IMR-90 (cell line): ENCODE data around the gene PI3. TPM values are rescaled to one million over a fixed set of nuclear protein-coding genes. Genes with fewer than 3 reads are reported as not detected.

Experiments used
- ATAC-seq: fragments of 200-7000 bp; cut with Tn5 transposase; 2 replicates; pipeline ENCODE4 v1.9.1; 2020; ENCODE audit warnings: low read depth, mild to moderate bottlenecking, moderate library complexity
- BruUV-seq: library from RNA; stranded (reverse); fragments of 400-500 nt; replicated peaks from 2 replicates; lab custom pipeline; 2021; lab: Mats Ljungman, UMichigan
- CTCF ChIA-PET: fragments of 300-600 bp; formaldehyde crosslinking; extraction: SDS; loops from one replicate; lab custom pipeline; 2021; ENCODE audit warnings: antibody characterized with exemption; lab: Yijun Ruan, JAX
- POLR2A ChIA-PET: fragments of 300-600 bp; sonication (Branson Sonifier 250); formaldehyde crosslinking; loops from one replicate; lab custom pipeline; 2022; ENCODE audit warnings: antibody characterized with exemption; ENCODE audit not compliant: unreplicated experiment; lab: Charles Lee
- DNase-seq: peaks from one replicate; pipeline ENCODE4 v3.0.0; 2013
- H2AFZ ChIP-seq: replicated peaks from 2 replicates; pipeline ENCODE3; 2013; ENCODE audit warnings: low read length, mild to moderate bottlenecking; ENCODE audit not compliant: poor library complexity
- H2AK5ac ChIP-seq: 2 replicates; pipeline ENCODE4 v1.6.1; 2013; ENCODE audit warnings: low read depth, low read length, inconsistent platforms
- H2AK9ac ChIP-seq: replicated peaks from 2 replicates; pipeline ENCODE3; 2013; ENCODE audit warnings: mild to moderate bottlenecking, low read depth, low read length, moderate library complexity; ENCODE audit not compliant: poor library complexity
- H2BK120ac ChIP-seq: 2 replicates; pipeline ENCODE4 v1.6.1; 2013; ENCODE audit warnings: low read depth, low read length, inconsistent platforms
- H2BK15ac ChIP-seq: 3 replicates; pipeline ENCODE4 v1.6.1; 2013; ENCODE audit warnings: low read depth, low read length, inconsistent platforms
- H2BK20ac ChIP-seq: 2 replicates; pipeline ENCODE4 v1.6.1; 2013; ENCODE audit warnings: low read depth, mild to moderate bottlenecking, inconsistent platforms, low read length, moderate library complexity
- H2BK5ac ChIP-seq: 2 replicates; pipeline ENCODE4 v1.6.1; 2013; ENCODE audit warnings: mild to moderate bottlenecking, low read depth, low read length, inconsistent platforms; ENCODE audit not compliant: poor library complexity, severe bottlenecking
- H3K14ac ChIP-seq: replicated peaks from 2 replicates; pipeline ENCODE4 v1.6.1; 2013; ENCODE audit warnings: low read depth, low read length, inconsistent platforms
- H3K18ac ChIP-seq: 2 replicates; pipeline ENCODE4 v1.6.1; 2013; ENCODE audit warnings: low read depth, low read length, control low read depth
- H3K23ac ChIP-seq: 2 replicates; pipeline ENCODE4 v1.6.1; 2013; ENCODE audit warnings: low read depth, low read length, inconsistent platforms
- H3K27ac ChIP-seq: 2 replicates; pipeline ENCODE4 v1.5.1; 2013; ENCODE audit warnings: mild to moderate bottlenecking, control low read depth, low read length; ENCODE audit not compliant: insufficient read depth
- H3K27me3 ChIP-seq: 2 replicates; pipeline ENCODE4 v1.6.1; 2013; ENCODE audit warnings: low read length; ENCODE audit not compliant: control insufficient read depth, insufficient read depth
- H3K36me3 ChIP-seq: 2 replicates; pipeline ENCODE4 v1.6.1; 2013; ENCODE audit warnings: low read length, mixed read lengths; ENCODE audit not compliant: control insufficient read depth, insufficient read depth
- H3K4ac ChIP-seq: 2 replicates; pipeline ENCODE4 v1.6.1; 2013; ENCODE audit warnings: low read depth, low read length, inconsistent platforms
- H3K4me1 ChIP-seq: 2 replicates; pipeline ENCODE4 v1.6.1; 2013; ENCODE audit warnings: low read length, mixed read lengths; ENCODE audit not compliant: control insufficient read depth, insufficient read depth
- H3K4me2 ChIP-seq: 2 replicates; pipeline ENCODE4 v1.6.1; 2013; ENCODE audit warnings: low read depth, mild to moderate bottlenecking, control low read depth, low read length, moderate library complexity
- H3K4me3 ChIP-seq: 2 replicates; pipeline ENCODE4 v1.5.1; 2013; ENCODE audit warnings: low read depth, mild to moderate bottlenecking, control low read depth, low read length, moderate library complexity; ENCODE audit not compliant: insufficient read depth
- H3K56ac ChIP-seq: 2 replicates; pipeline ENCODE4 v1.6.1; 2013; ENCODE audit warnings: low read length, inconsistent platforms; ENCODE audit not compliant: insufficient read depth; ENCODE audit errors: extremely low read depth
- H3K79me1 ChIP-seq, 2 experiments: 2 replicates each; pipeline ENCODE4 v1.6.1; 2013; ENCODE audit warnings: low read length in 2 of 2, inconsistent platforms in 1 of 2, low read depth in 1 of 2
- H3K9ac ChIP-seq: 2 replicates; pipeline ENCODE4 v1.6.1; 2013; ENCODE audit warnings: low read depth, low read length, control low read depth
- H3K9me1 ChIP-seq: 2 replicates; pipeline ENCODE4 v1.6.1; 2013; ENCODE audit warnings: low read length, inconsistent platforms; ENCODE audit not compliant: insufficient read depth
- H3K9me3 ChIP-seq: 2 replicates; pipeline ENCODE4 v1.6.1; 2013; ENCODE audit warnings: low read length; ENCODE audit not compliant: control insufficient read depth, insufficient read depth
- H4K20me1 ChIP-seq: 2 replicates; pipeline ENCODE4 v1.6.1; 2013; ENCODE audit warnings: low read length, inconsistent platforms; ENCODE audit not compliant: insufficient read depth
- H4K5ac ChIP-seq: 2 replicates; pipeline ENCODE4 v1.6.1; 2013; ENCODE audit warnings: mild to moderate bottlenecking, low read depth, low read length, control low read depth
- H4K8ac ChIP-seq, 2 experiments: 2 replicates each; pipeline ENCODE4 v1.6.1; 2013; ENCODE audit warnings: low read depth in 2 of 2, low read length in 2 of 2, control low read depth in 1 of 2, inconsistent platforms in 1 of 2
- H4K91ac ChIP-seq: 2 replicates; pipeline ENCODE4 v1.6.1; 2013; ENCODE audit warnings: low read depth, low read length, inconsistent platforms; ENCODE audit not compliant: insufficient read depth
- BHLHE40 ChIP-seq: fragments of 150-350 bp; IDR thresholded peaks from 2 replicates; pipeline ENCODE4 v1.6.1; 2016; ENCODE audit warnings: mild to moderate bottlenecking, low read depth, low read length
- CEBPB ChIP-seq: IDR thresholded peaks from 2 replicates; pipeline ENCODE4 v1.6.1; 2012; ENCODE audit warnings: low read depth, low read length, improper control_type of control experiment
- CHD1 ChIP-seq: IDR thresholded peaks from 2 replicates; pipeline ENCODE4 v1.6.1; 2012; ENCODE audit warnings: low read depth, low read length, improper control_type of control experiment
- CTCF ChIP-seq: conservative IDR thresholded peaks from 2 replicates; pipeline ENCODE4 v1.5.1; 2012; ENCODE audit warnings: mild to moderate bottlenecking, low read depth, low read length, improper control_type of control experiment
- FOS ChIP-seq: fragments of 150-350 bp; IDR thresholded peaks from 2 replicates; pipeline ENCODE4 v1.6.1; 2016; ENCODE audit warnings: low read depth, low read length
- MAFK ChIP-seq: IDR thresholded peaks from 2 replicates; pipeline ENCODE4 v1.6.1; 2012; ENCODE audit warnings: low read depth, low read length, improper control_type of control experiment
- MAZ ChIP-seq: IDR thresholded peaks from 2 replicates; pipeline ENCODE4 v1.6.1; 2012; ENCODE audit warnings: low read depth, mild to moderate bottlenecking, low read length, improper control_type of control experiment, moderate library complexity, borderline replicate concordance
- MXI1 ChIP-seq: IDR thresholded peaks from 2 replicates; pipeline ENCODE4 v1.6.1; 2012; ENCODE audit warnings: low read depth, mild to moderate bottlenecking, low read length, moderate library complexity, borderline replicate concordance
- NFE2L2 ChIP-seq: fragments of 150-350 bp; IDR thresholded peaks from 2 replicates; pipeline ENCODE4 v1.6.1; 2016; ENCODE audit warnings: low read depth, mild to moderate bottlenecking, low read length
- POLR2A ChIP-seq: IDR thresholded peaks from 2 replicates; pipeline ENCODE4 v1.6.1; 2012; ENCODE audit warnings: mild to moderate bottlenecking, low read depth, low read length
- RAD21 ChIP-seq: IDR thresholded peaks from 2 replicates; pipeline ENCODE4 v1.6.1; 2012; ENCODE audit warnings: low read length, improper control_type of control experiment
- RCOR1 ChIP-seq: IDR thresholded peaks from 2 replicates; pipeline ENCODE4 v1.6.1; 2012; ENCODE audit warnings: mild to moderate bottlenecking, low read length, improper control_type of control experiment; ENCODE audit not compliant: insufficient replicate concordance
- RFX5 ChIP-seq: IDR thresholded peaks from 2 replicates; pipeline ENCODE4 v1.8.0; 2012; ENCODE audit warnings: low read depth, mild to moderate bottlenecking, low read length, moderate library complexity
- SMC3 ChIP-seq: fragments of 150-350 bp; IDR thresholded peaks from 2 replicates; pipeline ENCODE4 v1.6.1; 2016; ENCODE audit warnings: low read depth, mild to moderate bottlenecking, antibody characterized with exemption, low read length, moderate library complexity
- WGBS, 2 experiments: methylation state at CpG; one replicate each; pipeline versions ENCODE4 v1.1.5 to v1.1.7; 2013; ENCODE audit warnings: missing lambda C conversion rate in 2 of 2; ENCODE audit not compliant: insufficient read length in 1 of 2; ENCODE audit errors: extremely low coverage in 2 of 2; 5-methylcytosine and 5-hydroxymethylcytosine counted together
- dilution Hi-C: fragments of 300-500 bp; cut with HindIII; formaldehyde crosslinking; loops from one replicate; pipeline ENCODE4 v1.14.3; 2018; ENCODE audit warnings: low sequenced_read_pairs; ENCODE audit not compliant: unreplicated experiment
- in situ Hi-C: fragments of 300-500 bp; cut with MboI; formaldehyde crosslinking; loops from 3 replicates; pipeline ENCODE4 v1.14.3; 2019; ENCODE audit warnings: low sequenced_read_pairs, inconsistent platforms, mixed read lengths
- intact Hi-C: fragments of 100-400 bp; cut with micrococcal nuclease; formaldehyde crosslinking; loops from 2 replicates; pipeline ENCODE4 v1.10.0; 2022
- polyA plus RNA-seq, 3 experiments: library from polyadenylated mRNA; depleted of rRNA; stranded (reverse); fragments of >200 nt; gene quantifications; 2 replicates each; pipeline ENCODE4 v1.2.3, GENCODE V29; 2012; ENCODE audit warnings: low replicate concordance in 1 of 3
- total RNA-seq: library from RNA; depleted of rRNA; stranded (reverse); fragments of >200 nt; gene quantifications from 2 replicates; pipeline ENCODE4 v1.2.3, GENCODE V29; 2012
- TF ChIP-seq, protein P1 (sequence below): fragments of 150-350 bp; IDR thresholded peaks from 2 replicates; pipeline ENCODE4 v1.6.1; 2016; ENCODE audit warnings: low read depth, mild to moderate bottlenecking, low read length, moderate library complexity, borderline replicate concordance
- TF ChIP-seq, protein P2 (sequence below): fragments of 150-350 bp; IDR thresholded peaks from 2 replicates; pipeline ENCODE4 v1.6.1; 2017; ENCODE audit warnings: mild to moderate bottlenecking, antibody characterized with exemption, low read length, low read depth

Gene PI3
- total and polyA plus RNA-seq, 2 of the 4 experiments (the other 2 are of a cell fraction), result not detected

DNA sequence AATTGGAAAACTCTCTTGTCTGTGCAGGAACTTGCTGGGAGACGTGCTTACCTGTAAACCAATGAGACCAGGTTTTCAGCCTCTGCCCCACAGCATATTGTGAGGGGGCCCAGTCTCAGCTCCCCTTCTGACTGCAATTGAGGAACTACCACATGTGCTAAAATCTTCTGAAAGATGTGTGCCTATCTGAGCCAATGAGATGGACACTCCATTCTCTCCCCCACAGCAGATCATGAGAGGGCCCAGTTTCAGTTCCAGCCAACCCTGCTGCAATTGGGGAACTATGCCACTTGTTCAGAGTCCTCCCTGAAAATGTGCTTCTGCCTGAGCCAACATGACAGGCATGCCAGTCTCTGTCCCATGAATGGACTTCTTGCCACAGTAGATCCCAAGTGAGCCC lies 20.9 kb upstream of the PI3 start:
- DNase-seq, result no peak

More for the DNA sequence above, 20.9 kb upstream of the PI3 start:
- WGBS, 2 experiments, result no CpG with 5 or more reads among the region's 1 CpG
- H3K79me1 ChIP-seq, result no peaks in the 10 kb centered on the region
- no peak overlapping the region for H2AFZ ChIP-seq
- H3K9ac ChIP-seq, result no peak overlapping the region
- intact Hi-C loops (no loop called here), dilution Hi-C loops (no loop called here), in situ Hi-C loops (no loop called here)
- no peak overlapping the region for H3K4me2 ChIP-seq
- BruUV-seq, result no TSS peak
- H3K27me3 ChIP-seq, result peaks cover 7% of the 10 kb centered on the region
- H2BK15ac ChIP-seq, result no peak overlapping the region
- H3K56ac ChIP-seq, result no peak overlapping the region
- no peak overlapping the region for H2AK9ac ChIP-seq
- no peak overlapping the region for H3K4ac ChIP-seq
- no peaks in the 10 kb centered on the region for H3K9me1 ChIP-seq
- no peaks in the 10 kb centered on the region for H3K36me3 ChIP-seq
- H4K91ac ChIP-seq, result no peak overlapping the region
- no peak overlapping the region for H3K14ac ChIP-seq
- no peak overlapping the region for H2AK5ac ChIP-seq
- no peak overlapping the region for H3K23ac ChIP-seq
- H4K20me1 ChIP-seq, result no peaks in the 10 kb centered on the region
- H2BK5ac ChIP-seq, result no peak overlapping the region
- H3K9me3 ChIP-seq, result no peaks in the 10 kb centered on the region
- CTCF ChIA-PET, result no interaction called here
- H4K8ac ChIP-seq, result no peak overlapping the region
- H3K4me1 ChIP-seq, result peaks cover 2% of the 10 kb centered on the region; the same call in 1 of the 2 replicates
- H2BK20ac ChIP-seq, result no peak overlapping the region
- TF ChIP-seq MAZ (no peak), CTCF (no peak), NFE2L2 (no peak), RFX5 (no peak), CEBPB (no peak), RCOR1 (no peak), POLR2A (no peak), SMC3 (no peak), CHD1 (no peak), RAD21 (no peak), MXI1 (no peak), BHLHE40 (no peak), FOS (no peak), MAFK (no peak)
- TF ChIP-seq, protein P1, sequence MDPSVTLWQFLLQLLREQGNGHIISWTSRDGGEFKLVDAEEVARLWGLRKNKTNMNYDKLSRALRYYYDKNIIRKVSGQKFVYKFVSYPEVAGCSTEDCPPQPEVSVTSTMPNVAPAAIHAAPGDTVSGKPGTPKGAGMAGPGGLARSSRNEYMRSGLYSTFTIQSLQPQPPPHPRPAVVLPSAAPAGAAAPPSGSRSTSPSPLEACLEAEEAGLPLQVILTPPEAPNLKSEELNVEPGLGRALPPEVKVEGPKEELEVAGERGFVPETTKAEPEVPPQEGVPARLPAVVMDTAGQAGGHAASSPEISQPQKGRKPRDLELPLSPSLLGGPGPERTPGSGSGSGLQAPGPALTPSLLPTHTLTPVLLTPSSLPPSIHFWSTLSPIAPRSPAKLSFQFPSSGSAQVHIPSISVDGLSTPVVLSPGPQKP, result no peak
- TF ChIP-seq, protein P2, sequence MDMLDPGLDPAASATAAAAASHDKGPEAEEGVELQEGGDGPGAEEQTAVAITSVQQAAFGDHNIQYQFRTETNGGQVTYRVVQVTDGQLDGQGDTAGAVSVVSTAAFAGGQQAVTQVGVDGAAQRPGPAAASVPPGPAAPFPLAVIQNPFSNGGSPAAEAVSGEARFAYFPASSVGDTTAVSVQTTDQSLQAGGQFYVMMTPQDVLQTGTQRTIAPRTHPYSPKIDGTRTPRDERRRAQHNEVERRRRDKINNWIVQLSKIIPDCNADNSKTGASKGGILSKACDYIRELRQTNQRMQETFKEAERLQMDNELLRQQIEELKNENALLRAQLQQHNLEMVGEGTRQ, result no peak
- H3K27ac ChIP-seq, result no peak overlapping the region
- no peak overlapping the region for H3K18ac ChIP-seq
- ATAC-seq, result no peak
- H4K5ac ChIP-seq, result no peak overlapping the region
- H3K4me3 ChIP-seq, result no peak overlapping the region
- H2BK120ac ChIP-seq, result no peak overlapping the region
- POLR2A ChIA-PET, result no interaction called here
